Activated T-cell treated with anti-CD3 and anti-CD28 coated beads for 24 hours (primary cell): ENCODE data around the gene RGR.

Source experiments
- DNase-seq: peaks from one replicate; pipeline ENCODE4 v3.0.0-alpha.2; 2020; ENCODE audit warnings: low read depth

RGR gene, protein sequence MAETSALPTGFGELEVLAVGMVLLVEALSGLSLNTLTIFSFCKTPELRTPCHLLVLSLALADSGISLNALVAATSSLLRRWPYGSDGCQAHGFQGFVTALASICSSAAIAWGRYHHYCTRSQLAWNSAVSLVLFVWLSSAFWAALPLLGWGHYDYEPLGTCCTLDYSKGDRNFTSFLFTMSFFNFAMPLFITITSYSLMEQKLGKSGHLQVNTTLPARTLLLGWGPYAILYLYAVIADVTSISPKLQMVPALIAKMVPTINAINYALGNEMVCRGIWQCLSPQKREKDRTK

DNA sequence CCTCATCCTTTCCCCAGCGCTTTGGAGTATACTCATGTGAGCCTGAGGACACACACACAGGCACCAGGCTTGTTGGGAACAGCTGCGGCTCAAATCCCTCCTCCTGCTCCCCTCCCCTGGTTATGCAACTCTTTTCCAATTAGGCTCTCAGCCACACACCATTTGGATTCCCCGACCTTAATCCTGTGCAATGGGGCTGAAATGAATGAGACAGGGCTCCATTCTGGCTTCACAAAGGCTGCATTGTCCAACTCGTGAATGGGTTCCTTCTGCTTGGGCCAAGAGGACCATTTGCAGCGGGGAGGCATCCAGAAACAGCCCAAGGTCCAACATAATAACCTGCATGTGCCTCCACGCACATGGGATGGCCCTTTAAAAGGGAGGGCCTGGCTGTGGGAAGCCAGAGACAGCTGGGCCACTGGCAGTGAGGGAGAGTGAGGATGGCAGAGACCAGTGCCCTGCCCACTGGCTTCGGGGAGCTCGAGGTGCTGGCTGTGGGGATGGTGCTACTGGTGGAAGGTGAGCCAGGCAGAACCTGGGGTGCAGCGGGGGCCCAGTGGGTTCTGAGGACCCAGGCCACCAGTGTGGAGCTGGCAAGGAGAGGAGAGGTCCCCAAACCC, at the start of gene RGR:
Gene RGR (plus strand): TSS at position 403 of the 620 bp plus-strand sequence. CDS start 38 bp downstream, at position 441.
- no peak for DNase-seq

GRCh38 chr10:84196083-84196482, 48.8 kb upstream of the RGR start:
- DNase-seq: no peak

- DNase-seq: no peak
Measured at GRCh38 chr10:84196941-84197340, 47.9 kb upstream of the RGR start.

DNA sequence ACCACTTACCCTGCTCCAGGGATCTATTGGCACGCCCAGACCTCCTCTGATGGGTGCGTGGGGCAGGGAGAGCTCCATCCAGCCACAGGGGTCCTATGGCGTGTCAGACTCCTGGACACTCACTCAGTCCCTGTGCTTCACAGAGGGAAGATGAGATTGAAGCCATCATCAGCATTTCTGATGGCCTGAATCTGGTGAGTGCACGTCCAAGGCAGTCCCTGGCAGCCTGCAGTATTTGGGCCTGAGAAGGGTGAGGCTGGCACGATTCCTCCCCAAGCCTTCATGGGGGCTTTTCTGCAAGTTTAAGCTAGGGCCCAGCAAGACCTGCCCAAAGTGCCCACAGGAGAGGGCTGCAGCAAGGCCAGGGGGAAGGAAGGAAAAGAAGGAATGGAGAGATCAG, 47.2 kb upstream of the RGR start:
- DNase-seq: no peak

DNA sequence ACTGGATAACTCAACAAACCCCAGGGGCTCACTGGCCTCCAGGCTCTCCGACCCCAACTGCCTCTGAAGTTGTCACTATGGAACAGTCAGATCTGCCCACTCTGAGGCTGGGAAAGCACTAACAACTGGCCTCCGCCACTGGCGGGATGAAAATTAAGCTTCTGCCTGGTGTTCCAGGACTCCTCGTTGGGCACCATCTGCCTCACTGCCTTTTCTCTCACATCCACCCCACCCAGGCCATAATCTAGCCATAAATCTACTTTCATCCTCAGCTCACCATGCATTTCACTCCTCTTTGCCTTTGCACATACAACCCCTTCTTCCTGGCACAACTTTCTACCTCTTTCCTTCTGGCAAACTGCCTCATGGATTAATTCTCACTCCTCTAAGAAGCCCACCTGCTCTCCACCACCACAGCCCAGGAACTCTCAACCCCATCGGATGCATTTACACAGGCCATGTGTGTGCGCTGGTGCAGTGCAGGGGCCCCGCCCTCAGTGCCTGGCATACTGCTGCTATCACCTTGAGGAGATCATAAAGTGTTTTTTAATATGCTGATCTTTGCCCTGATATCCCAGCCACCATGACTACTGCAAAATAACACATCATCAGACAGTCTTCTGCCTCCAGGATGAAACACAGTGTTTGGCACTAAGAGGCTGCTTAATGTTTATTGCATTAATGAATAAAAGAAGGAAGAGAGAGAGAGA, 46.5 kb upstream of the RGR start:
- DNase-seq: no peak

DNA sequence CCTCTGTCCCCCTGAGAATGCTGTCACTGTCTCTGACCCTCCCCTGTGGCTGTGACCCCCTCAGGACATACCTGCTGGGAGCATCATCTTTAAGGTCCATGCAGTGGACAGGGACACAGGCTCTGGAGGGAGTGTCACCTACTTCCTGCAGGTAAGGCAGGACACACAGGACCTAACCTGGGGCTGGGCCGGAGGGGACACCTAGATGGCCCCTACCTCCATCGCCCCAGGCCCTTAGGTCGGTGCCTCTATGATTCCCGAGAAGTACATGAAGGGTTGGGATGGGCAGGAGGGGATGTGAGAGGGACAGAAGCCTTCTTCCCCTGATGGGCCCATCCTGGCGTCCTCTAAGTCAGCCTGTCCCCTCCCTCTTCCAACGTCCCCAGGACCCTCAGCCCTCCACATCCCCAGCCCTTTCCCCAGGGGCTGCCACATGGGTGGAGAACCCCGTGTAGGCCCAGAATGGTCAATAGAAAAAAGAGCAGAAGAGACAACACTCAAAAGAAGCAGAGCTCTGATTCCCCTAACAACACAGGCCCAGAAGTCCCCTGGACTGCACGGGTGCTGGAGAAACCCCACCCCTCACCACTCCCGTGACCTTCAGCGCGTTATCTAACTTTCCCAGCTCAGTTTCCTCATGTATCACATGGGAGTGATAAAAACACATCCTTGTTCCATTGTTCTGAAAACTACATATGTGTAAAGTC, 44.2 kb upstream of the RGR start:
- no peak for DNase-seq

DNA sequence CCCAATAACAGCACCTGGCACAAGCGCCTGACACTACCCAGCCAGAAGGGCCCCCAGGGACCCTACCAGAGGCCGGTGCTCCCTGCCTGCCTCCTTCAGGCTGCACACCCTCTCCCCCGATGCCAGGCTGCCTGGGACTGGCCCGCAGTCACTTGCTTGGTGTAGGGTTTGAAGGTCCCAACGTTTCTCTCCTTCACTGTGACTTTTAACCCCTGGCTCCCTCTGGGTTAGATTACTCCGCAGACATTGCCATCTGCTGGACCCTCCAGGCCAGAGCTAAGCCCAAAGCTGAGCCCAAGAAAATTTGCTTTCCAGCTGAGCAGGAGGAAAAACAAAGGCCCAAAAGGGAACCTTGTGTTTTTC, 43.6 kb upstream of the RGR start:
- DNase-seq: no peak

DNA sequence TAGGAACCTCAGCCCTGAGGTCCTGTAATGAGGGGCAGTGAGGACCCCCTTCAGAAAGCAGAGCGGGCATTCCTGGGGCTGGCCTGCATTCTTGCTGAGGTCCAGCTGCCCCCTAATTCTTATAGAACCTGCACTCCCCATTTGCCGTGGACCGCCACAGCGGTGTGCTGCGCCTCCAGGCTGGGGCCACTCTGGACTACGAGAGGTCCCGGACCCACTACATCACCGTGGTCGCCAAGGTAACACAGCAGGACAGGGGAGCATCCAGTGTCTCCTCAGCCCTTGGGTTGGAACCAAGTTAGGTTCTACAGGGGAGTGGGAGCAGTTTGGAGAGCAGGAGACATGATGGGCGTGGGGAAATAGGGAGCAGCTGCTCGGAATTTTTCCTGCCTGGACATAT, 43.2 kb upstream of the RGR start:
- no peak for DNase-seq

DNA sequence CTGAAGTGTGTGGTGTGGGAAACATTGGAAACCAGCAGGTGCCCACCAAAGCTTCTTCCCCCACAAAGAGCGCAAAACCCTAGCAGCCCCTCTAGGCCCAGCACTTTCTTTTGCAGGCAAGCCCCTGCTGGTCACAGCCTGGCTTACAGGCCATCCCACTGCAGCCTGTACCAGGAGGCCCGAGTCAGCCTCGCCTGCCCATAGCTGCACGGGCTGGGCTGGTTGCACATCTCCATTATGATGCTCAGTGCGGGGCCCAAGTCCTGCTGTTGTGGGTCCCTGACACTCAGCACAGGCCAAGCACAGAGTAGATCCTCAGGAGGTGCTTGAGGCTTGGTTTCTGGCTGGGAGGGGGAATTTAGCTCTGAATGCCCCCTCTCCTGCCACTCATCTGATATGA, 42.5 kb upstream of the RGR start:
- no peak for DNase-seq

GRCh38 chr10:84204122-84204521, 40.7 kb upstream of the RGR start:
- no peak for DNase-seq

DNA sequence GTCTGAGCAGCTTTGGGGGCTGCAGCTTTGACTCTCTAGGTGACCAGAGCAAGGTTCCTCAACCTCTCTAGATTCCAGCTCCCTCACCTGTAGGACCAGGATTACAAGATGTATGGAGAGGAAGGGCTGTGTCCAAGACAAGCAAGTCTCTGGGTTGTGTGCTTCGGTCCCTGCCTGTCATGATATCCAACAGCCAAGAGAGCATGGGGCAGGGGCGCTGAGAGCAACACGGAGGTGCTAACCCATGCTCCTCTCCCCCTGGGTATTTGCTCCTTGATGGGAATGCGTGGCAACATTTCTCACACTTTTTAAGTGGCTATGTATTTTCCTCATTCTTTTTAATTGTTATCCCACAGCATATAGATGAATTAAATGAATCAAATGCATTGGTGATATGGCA, 40.2 kb upstream of the RGR start:
- no peak for DNase-seq

GRCh38 chr10:84205049-84205852, 39.6 kb upstream of the RGR start:
- DNase-seq: peak; percentile 32

DNA sequence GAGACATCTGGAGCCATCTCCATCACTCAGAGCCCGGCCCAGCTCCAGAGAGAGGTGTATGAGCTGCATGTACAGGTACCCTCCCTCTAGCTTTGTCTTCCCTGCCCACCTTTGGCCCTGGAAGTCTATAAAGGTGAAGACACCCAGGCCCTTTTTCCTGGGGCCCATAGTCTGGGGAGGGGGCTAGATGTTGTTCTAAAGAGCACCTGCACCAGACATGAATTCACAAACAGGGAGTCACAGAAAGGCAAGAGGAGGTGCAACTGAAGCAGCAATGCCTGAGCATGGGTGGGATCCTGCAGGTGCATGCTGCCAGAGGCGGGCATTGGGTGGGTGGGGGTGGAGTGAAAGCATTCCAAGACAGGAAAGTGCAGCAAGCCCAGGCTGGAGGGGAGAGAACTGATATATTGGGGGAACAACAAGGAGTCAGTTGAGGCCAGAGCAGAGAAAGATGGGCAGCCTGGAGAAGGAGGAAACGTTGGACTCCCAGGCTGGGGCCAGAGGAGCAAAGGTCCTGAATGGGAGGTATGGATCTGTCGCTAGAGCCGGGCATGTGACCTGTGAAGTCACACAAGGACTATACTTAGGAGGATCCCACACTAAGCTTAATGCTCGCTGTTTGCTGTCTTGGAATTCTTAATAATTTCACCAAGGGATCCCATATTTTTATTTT, 38.9 kb upstream of the RGR start:
- DNase-seq: no peak

DNA sequence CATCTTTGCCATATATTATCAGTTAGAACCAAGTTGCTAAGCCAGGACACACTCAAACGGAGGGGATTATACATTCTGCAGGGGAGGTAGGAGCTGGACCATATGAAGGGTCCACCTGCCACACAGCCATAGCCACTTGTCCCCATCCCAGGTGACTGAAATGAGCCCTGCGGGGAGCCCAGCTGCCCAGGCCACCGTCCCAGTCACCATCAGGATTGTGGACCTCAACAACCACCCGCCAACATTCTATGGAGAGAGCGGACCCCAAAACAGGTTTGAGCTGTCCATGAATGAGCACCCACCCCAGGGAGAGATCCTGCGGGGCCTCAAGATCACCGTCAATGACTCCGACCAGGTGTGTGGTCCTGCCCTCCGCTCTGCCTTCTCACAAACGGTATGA, 36.8 kb upstream of the RGR start:
- no peak for DNase-seq

DNA sequence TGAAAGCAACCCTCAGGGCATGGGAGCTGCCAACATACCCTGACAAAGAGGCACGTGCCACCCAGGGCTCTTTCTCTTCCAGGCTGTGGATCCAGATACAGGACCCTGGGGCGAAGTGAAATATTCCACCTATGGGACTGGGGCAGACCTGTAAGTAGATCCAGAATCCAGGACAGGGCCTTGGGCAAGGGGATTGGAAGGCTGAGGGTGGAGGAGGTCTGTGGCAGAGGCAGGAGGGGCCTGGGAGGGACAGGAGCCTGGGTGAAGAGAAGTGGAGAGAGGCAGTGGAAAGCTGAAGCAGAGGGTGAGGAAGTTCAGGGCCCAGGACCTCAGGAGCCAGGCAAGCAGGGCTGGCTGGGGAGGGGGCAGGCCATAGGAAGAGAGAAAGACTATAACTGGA, 33.3 kb upstream of the RGR start:
- no peak for DNase-seq

DNA sequence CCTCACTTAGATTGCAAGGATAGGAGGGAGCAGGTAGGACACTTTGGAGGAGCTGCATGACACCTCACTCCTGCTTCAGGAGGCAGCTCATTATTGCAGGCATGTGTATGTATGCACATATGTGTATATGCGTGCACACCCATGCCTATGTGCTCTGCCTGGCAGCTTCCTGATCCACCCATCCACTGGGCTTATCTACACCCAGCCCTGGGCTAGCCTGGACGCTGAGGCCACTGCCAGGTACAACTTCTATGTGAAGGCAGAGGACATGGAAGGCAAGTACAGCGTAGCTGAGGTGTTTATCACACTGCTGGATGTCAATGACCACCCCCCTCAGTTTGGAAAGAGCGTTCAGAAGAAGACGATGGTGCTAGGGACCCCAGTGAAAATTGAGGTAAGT, 32.8 kb upstream of the RGR start:
- DNase-seq: no peak

DNA sequence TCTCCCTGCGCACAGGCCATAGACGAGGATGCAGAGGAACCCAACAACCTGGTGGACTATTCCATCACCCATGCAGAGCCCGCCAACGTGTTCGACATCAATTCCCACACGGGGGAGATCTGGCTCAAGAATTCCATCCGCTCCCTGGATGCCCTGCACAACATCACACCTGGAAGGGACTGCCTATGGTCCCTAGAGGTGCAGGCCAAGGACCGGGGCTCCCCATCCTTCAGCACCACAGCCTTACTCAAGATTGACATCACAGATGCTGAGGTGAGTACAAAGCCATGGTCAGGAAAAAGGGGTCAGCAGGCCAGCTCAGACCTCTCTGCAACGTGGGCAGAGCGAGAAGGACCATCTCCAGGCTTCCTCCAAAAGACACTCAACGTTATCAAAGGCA, 31.8 kb upstream of the RGR start:
- no peak for DNase-seq

GRCh38 chr10:84214046-84214572, 30.7 kb upstream of the RGR start:
- no peak for DNase-seq

- peak; percentile 11 for DNase-seq
Measured at GRCh38 chr10:84214612-84215235, 30.1 kb upstream of the RGR start.

DNA sequence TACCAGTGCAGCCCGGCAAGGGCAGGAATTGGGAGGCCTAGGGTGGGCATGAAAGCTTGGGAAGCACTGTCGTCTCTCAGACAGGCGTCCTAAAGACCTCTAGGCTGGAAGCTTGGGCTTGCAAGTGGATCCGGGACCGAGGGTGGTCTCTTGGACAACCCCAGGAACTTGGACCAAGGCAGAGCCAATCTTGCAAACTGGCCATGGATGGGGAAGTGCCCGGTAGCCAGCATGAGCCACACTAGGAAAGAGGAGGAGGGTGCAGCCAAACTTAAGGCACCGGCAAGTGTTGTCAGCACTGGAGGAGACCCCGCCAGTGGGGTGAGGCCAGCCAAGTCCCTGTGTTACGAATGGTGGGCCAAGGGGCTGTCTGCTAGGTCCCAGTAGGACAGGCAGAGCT, 28.0 kb upstream of the RGR start:
- no peak for DNase-seq

DNA sequence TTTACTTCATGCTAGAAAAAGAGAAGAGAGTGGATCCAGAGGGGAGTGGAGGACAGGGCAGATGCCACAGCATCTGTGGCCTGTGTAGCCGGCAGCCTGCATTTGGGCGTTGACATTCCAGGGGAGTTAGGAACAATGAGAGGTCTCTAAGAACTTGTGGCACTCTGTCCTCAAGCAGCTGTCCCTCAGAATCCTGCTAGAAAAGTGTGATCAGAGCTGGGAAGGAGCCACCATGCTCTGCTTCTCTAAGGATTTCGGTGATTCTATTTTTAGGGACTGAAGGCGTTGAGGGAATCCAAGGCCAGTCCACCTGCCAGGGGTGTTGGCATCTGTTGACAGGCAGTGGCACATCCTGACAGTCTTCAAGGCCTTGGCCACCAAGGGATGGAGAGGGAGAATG, 27.1 kb upstream of the RGR start:
- no peak for DNase-seq
